SKM-1 (cell line): ENCODE measurements around the gene PPP1R14C.
"Not testable (repeated sequence)": the region's sequence is repeated elsewhere in the genome, so short reads cannot be mapped to it uniquely, and the experiment has no call there.

ENCODE experiments used
- DNase-seq: peaks from one replicate; lab custom pipeline; 2025; ENCODE audit not compliant: unreplicated experiment; lab: John Stamatoyannopoulos, UW

PPP1R14C gene

DNA sequence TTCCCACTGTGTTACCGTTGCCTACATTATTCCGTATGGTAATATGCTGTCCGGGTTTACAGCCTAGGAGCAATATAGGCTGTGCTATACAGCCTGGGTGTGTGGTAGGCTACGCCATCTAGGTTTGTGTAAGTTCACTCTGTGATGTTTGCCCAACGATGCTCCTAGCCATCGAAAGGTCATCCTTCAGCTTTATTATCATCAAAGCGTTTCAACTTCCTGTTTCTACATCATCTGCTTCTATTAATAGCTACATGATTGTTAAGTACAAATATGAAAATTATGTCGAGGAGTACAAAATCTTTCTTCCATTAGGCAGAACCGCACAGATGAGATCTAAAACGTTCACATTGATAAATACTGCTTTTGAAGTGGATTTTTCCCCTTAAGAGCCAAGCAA lies 69.9 kb downstream of the PPP1R14C start:
- no peak for DNase-seq

DNA sequence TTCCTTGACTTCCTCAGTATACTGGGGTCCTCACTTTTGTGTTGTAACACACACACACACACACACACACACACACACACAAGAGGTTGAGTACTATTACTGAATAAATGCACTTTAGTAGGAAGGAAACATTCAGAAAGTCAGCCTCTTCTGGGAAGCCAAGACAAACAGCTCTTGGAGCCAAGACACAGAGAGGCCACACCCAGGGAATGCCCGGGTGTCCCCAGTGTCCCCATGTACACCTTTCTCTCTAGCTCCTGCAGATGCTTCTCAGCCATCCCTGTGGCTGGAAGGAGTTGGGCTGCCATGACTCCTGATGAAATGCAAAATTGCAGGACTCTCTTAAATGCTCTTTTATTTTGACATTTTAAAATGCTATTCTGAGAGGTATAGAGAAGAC lies 70.5 kb downstream of the PPP1R14C start:
- no peak for DNase-seq

DNA sequence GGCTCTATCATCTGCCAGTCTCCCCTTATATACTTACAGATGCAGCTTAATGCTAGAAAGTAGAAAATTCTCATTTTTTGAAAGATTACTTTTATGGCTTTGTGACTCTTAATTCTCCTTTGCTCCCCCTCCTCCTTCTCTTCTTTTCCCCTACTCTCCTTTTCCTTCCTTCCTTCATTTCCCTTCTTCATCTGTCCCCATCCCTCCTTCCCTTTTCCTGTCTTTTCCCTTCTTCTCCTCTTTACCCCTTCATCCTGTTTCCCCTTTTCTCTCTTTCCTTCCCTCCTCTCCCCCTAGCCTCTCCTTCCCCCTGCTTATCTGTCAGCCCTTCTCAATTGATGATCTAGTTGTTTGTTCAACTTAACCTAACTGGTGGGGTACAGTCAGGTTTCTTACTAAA lies 71.5 kb downstream of the PPP1R14C start:
- no peak for DNase-seq

DNA sequence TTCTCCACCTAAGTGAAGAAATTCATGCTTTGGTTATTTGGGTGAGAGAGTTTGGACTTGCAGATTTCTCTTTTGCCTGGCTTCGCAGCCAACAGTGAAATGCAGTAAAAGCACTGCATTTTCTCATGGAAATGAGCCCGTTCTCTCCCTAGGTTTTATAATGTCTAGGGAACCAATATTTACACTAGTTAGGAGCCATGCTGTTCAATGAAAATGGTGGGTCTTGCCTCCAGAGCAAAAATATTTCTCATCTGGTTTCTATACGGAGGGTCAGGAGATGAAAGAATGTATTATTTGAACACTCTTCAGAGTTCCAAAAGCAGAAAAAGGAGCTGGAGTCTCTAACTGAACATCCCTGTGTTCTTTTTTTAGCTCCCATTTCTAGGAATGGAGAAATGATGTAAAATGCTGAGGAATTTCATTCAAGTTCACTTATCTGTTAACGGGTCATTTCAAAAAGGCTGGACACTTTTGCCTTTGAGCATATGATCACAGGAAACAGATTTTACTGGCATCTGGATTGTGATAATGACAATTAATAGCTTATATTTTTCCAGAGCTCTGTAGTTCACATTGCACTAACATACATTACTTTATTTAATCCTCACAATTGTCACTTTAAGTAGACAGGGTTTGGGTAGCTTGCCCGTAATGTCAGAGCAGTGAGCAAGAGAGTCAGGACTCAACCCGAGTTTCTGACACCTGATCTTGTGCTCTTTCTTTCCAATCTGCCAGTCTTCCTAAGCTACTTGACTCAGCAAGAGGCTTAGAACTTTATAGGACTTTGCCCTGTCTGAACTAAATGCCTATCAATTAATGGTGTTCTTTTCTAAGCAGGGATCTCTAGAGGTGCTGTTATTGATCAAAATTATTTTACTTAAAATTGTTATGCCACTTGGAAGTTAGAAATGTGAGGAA lies 78.0 kb downstream of the PPP1R14C start:
- no peak for DNase-seq

DNA sequence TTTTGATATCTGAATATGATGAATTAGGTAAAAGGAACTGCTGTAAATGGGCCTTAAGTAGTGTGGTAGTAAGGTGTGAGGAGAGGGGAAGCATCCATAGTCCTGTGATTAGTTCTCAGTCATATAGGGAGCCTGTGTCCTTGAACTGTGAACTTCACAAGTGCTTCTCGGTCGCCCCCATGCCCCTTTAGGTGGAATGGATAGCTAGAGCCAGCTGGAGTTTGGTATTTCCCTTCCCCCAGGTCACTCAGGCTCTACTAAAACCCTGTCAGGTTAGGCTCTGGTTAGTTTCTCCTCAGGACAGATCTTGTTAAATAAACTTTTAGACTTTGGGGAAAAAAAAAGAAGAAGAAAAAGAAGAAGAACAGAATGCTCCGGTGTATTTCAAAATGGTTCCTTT lies 82.0 kb downstream of the PPP1R14C start:
- no peak for DNase-seq

DNA sequence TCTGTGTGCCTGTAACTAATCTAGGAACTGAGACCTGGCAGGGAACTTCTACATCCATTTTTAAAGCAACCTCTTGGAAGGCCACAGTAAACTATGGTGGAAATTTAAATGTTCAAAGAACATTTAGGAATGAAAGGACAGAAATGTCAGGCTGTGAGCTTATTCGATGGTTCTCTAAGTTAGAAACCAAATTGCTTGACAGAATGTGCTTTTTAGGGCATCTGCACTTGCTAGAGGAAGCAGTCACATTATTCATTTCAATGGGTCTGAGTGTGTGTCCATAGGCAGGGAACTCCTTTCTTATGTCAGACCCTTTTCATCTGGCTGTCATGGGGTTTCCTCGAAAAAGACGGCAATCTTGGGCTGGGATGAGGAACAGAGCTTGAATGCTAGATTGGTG lies 84.4 kb downstream of the PPP1R14C start:
- no peak for DNase-seq

DNA sequence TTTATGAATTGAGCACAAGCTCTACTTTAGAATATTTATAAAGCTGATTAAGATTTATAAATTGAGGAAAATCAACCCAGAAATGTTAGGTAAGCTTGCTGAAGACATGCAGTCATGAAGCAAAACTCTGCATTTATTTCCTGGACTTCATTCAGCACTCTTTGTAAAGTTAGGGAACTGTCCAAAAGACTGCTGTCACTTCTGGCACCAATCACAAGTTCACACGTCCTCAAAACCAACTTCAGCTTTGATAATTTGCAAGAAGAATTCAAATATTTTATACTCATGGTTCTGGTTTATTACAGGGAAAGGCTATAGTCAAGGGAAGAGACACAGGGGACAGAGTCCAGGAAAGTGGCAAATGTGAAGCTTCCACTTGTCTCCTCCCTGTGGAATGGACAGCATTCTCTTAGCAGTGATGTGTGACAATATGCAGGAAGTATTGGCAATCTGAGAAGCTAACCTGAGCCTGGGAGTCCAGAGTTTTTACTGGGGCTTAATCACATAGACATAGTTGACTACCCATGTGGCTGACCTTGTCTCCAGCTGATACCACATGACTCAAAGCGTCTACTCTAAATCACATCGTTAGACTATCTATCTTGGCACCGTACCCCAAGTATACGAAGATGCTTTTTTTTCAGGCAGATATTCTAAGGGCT lies 85.4 kb downstream of the PPP1R14C start:
- no peak for DNase-seq

DNA sequence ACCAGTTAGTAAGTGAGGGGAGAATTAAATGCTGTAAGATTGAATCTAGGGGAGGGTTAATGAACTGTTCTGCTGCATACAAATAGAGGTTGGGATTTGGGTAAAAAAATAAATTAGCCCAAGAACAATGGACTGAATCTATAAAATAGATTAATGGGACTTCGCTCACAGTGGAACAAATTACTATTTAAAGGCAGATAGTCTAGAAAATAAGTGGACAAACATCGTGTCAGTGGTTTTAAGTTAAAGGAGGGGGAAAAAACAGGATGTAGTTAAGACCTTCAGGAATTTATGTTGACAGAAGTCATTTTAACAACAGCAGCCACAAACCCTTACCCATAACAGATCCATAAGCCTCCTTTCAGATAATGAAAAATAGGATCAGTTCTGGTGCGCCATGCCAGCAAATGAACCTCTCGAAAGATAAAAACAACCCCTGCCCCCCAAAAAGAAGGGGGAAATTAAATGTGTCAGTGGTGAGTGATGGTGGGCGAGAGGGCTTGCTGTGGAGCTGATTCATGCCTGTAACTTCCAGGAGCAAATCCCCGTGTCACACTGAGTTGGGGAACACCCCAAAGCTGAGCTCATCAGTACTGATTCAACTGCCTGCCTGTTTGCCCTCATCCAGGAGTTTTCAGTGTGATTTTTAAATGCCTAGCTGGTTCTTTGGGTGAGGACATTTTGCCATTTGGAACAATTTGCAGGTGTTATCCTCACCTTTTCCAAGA lies 86.8 kb downstream of the PPP1R14C start:
- DNase-seq = no peak

DNA sequence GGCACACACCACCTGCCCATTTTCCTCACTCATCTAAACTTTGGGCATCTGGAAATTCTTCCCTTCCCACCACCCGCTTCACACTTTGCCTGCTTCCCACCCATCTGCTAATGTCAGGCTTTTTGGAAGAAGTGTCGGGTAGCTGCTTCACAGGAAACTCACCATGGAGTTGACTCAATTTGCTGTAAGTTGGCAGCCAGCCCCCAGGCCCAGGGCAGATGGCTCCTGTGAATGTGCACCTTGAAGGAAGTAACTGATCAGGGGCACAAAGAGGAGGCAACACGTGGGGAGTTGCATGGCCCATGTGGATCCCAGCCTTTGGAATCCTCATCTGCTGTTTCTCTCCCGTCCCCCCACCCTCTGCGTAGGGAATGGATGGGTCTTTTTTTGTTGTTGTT lies 87.3 kb downstream of the PPP1R14C start:
- DNase-seq = no peak

DNA sequence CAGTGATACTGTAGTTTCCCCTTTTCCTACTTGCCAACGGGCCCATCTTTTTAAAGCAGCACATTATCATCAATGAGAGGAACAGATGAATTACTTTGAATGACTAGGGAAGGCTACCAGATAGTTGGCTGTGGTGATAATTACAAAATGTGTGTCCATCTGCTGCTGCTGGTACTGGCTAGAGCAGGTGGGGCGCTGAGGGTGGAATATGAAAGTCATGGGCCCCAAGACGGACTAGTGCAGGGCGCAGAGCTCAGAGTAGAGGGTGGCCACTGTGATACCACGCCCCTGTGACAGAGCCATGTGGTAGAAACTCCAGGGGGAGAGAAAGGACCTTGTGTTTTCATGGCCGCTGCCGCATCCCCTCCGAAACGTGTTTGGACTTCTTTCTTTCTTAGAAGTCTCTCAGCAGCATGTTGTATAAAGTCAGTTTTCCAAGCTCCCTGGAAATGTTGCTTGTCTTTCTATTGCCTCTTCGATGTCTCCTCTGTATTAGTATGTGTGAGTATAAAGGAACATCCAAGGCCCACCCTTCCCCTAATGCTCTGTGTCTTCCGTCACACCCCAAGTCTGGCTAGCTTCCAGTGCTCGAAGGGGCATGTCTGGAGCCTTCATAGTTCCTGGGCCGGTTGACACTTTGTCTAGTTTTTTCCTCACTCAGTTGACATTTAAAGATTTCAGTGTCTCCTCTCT lies 88.1 kb downstream of the PPP1R14C start:
- no peak for DNase-seq

DNA sequence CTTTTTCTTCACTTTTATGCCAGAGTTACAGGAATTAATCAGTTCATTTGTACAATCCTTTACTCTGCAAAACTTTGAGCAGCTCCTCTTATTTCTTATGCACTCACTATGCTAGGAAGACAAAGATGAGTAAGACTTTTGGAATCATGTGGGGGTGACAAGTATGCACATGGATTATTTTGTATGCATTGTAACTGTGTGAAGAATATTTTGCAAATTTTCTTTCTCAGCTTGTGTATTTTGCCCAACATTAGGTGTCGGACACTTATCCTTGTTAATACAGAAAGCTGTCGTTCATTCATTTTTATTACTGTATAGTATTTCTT lies 88.6 kb downstream of the PPP1R14C start:
- DNase-seq = no peak

DNA sequence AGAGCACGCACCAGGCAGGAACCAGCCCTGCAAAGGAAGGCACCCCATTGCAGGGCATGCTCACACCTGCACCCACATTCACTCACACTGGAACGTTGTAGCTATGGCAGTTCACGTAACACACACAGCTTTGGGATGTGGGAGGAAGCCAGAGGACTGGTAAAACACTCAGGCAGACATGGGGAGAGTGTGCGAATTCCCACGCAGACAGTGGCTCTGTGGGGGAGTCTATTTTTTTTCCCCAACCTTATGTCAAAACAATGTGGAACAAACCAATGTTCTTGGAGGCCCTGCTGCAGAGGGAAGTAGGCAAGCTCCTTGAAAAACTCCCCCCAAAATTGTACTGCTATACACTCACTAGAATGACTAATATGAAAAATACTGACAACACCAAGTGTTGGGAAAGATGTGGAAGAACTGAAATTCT lies 91.0 kb downstream of the PPP1R14C start:
- no peak for DNase-seq

DNA sequence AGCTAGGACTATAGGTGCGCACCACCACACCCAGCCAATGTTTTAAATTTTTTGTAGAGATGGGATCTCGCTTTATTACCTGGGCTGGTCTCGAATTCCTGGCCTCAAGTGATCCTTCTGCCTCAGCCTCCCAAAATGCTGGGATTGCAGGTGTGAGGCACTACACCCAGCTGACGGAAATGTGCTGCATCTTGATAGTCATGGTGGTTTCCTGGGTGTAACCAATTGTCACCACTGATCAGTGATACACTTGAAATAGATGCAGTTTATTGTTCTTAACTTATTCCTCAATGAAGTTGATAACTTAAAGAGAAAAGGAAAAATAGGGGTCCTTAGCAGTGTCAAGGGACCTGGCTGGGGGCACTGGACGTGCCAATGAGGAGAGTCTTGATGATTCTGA lies 92.4 kb downstream of the PPP1R14C start:
- DNase-seq = no peak

DNA sequence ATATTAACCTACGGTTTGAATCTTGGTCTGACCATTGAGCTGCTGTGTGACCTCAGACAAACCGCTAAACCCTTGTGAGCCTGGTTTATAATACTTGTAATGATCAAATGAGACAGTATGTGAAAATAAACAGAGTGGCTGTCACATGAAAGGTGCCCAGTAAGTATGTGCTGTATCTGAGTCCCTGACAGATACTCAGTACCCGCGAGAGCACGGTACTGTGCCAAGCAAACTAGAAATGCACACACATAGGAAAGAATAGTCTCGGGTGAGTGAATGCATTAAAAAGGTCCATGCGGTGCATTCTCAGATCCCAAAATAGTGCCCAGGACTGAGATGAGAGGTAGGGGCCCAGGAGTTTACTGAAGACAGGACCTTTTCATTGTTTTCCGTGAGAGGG lies 93.3 kb downstream of the PPP1R14C start:
- DNase-seq = no peak

DNA sequence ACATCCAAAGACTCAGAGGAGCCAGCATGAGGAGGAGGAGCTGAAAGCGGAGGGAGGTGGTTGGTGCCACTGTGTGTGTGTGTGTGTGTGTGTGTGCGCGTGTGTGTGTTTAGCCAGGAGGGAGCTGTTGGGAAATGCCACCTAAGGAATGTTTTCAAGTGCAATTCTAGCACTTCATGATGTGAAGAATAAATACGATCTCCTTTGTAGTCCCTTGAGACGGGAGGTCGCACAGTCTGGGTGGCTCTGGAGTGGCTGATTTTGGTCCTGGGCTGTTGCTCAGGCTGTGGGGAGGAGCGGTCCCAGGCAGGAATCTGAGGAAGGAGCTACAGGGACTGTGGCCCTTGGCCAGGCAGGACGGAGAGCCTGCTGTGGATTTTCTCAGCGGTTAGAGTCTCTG lies 93.7 kb downstream of the PPP1R14C start:
- no peak for DNase-seq

DNA sequence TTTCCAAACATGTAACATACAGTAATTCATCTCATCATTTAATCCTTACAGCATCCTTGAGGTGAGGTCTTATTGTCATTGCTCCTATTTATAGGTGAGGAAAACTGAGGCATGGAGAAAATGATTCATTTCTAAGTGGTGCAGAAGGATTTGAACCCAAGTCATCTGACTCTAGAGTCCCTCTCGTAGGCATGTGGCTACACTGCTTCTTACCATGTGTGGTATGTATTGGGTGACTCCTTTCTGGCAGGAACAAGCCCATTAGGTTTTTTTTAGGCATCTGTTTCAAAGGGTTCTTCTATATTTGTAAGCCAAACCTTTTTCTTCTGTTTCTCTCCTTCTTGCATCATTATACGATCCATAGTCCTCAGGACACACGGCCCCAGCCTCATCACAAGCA lies 94.8 kb downstream of the PPP1R14C start:
- DNase-seq = no peak

DNA sequence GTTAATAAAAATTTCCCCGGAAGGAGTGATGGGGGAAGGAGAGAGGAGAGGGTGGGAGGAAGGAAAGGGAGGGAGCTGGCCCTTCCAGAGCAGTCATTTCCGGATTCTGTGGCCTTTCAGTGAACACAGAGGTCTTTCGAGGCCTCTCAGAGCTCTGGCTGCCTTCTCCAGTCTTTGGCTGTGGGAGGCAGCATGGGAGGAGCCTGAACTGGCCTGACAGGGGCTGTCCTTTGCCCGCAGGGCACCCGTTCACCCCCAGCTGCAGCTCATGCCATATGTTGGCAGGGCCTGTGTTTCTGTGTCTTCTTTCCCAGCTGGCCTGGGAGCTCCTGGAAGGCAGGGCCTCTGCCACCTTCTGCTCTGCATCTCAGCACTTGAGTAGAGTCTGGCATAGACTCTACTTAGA lies 95.5 kb downstream of the PPP1R14C start:
- no peak for DNase-seq

DNA sequence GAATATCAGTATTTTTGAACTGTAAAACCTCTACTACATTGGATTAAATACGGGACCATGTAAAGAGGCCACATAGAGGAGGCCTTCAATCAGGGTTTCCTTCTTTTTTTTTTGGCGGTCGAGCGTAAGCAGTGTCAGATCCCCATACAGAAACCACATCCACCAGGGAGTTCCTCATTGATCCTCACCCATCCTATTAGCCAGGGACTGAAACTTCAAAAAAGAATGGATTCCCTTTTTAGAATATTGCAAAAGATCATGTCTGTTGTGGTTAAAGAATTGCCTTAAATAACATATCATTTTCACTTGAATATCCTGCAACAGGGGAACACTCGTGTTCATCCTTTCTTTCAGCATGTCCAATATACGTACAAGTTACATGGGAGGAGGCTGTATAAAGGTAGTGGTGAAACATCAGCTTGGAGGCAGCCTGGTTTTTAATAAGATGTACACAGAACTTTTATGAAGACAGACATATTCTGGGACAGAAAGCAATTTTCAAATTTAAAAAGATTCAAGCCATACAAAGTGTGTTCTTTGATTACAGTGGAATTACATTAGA lies 96.1 kb downstream of the PPP1R14C start:
- peak; percentile 26 for DNase-seq

DNA sequence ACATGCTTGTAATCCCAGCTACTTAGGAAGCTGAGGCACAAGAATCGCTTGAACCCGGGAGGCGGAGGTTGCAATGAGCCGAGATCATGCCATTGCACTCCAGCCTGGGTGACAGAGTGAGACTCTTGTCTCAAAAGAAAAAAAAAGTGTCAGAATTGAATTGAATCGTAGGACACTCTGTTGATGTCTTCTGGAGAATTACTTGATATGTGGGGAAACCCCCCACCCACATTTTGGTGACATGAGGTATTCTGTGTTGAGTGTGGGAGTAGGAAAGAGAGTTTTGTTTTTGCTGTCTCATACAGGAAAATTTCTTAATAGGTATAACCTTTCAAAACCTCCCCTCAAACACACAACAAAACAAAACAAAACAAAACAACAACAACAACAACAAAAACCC lies 98.9 kb downstream of the PPP1R14C start:
- DNase-seq = not testable (repeated sequence)

DNA sequence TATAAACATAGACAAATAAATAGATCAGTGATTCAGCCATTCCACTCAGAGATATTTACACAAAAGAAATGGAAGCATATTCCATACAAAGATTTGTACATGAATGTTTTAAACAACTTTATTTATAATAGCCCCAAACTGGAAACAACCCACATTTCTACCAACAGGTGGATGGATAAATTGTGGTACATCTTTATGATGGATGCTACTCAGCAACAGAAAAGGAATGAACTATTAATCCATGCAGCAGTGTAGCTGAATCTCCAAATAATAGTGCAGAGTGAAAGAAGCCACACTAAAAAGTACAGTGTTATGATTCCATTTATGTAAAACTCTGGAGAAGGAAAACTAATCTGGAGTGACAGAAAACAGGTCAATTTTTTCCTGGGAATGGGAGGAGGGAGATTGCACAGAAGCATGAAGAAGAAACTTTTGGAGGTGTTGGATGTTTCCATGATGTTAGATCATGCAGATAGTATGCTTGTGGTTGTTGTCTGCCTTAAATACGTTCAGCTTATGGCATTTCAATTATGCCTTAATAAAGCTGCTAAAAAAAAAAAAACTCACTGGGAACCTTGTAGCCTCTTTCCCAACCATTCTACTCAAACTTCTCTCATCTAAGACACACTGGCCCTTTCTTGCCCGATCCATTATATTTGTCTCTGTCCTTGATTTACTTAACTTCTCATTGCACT lies 100.9 kb downstream of the PPP1R14C start:
- DNase-seq = no peak
